Upper lobe of left lung (tissue), 6 donors: ENCODE measurements around the gene TMPRSS6. TPM values are rescaled to one million over a fixed set of nuclear protein-coding genes. Genes with fewer than 3 reads are reported as not detected.

ENCODE experiments used
- ATAC-seq, 2 donors: fragments of 200-7000 bp; cut with Tn5 transposase; one replicate each; pipeline ENCODE4 v1.9.1; 2022; ENCODE audit warnings: mild to moderate bottlenecking in 2 of 2, moderate library complexity in 2 of 2; ENCODE audit not compliant: low FRiP score in 2 of 2
- DNase-seq, 2 donors: peaks; one replicate each; pipeline ENCODE4 v3.0.0-alpha.2; 2019 to 2020
- H3K27ac ChIP-seq, 4 donors: fragments of 200-600 bp; sonication (generic); one replicate each; pipeline ENCODE4 v1.5.1; 2016 to 2019
- H3K27me3 ChIP-seq, 4 donors: fragments of 200-600 bp; sonication (generic); one replicate each; pipeline ENCODE4 v1.5.1; 2017 to 2019
- H3K36me3 ChIP-seq, 4 donors: fragments of 200-600 bp; sonication (generic); one replicate each; pipeline ENCODE4 v1.5.1; 2016 to 2019
- H3K4me1 ChIP-seq, 4 donors: fragments of 200-600 bp; sonication (generic); one replicate each; pipeline ENCODE4 v1.5.1; 2018 to 2019
- H3K4me3 ChIP-seq, 4 donors: fragments of 200-600 bp; sonication (generic); one replicate each; pipeline ENCODE4 v1.5.1; 2017 to 2019; ENCODE audit warnings: mild to moderate bottlenecking in 2 of 4, moderate library complexity in 1 of 4
- H3K9me3 ChIP-seq, 4 donors: fragments of 200-600 bp; sonication (generic); one replicate each; pipeline ENCODE4 v1.5.1; 2018 to 2019
- EP300 ChIP-seq, 4 donors: sonication (generic); formaldehyde crosslinking; IDR thresholded peaks; one replicate each; pipeline ENCODE4 v1.5.1; 2017; ENCODE audit warnings: antibody characterized with exemption in 4 of 4, control low read depth in 2 of 4
- POLR2A ChIP-seq, 4 donors: fragments of 450-650 bp; IDR thresholded peaks; one replicate each; pipeline ENCODE4 v1.5.1; 2016 to 2017; ENCODE audit warnings: antibody characterized with exemption in 4 of 4, mild to moderate bottlenecking in 2 of 4
- POLR2AphosphoS5 ChIP-seq, 2 donors: sonication (generic); formaldehyde crosslinking; IDR thresholded peaks; one replicate each; pipeline ENCODE4 v1.5.1; 2017; ENCODE audit warnings: antibody characterized with exemption in 2 of 2
- WGBS, 2 donors: methylation state at CpG; one replicate each; pipeline ENCODE4 v1.1.5; 2017 to 2018; 5-methylcytosine and 5-hydroxymethylcytosine counted together
- total RNA-seq, 6 donors: library from RNA; depleted of rRNA in 4 of 6; stranded (reverse); fragments of >200 nt in 4 of 6; gene quantifications; one replicate each; pipeline versions ENCODE4 v1.1.0 to v1.2.1, GENCODE V29; 2016 to 2021
- TF ChIP-seq, protein P1 (sequence below), 6 experiments: fragments of 450-650 bp in 4 of 6; fragments of 200-600 bp in 2 of 6; sonication (generic) in 2 of 6; IDR thresholded peaks; one replicate each; pipeline ENCODE4 v1.5.1; 2016 to 2019; ENCODE audit warnings: antibody characterized with exemption in 6 of 6
- donor health status: DM: no; HTN: no; CAD: no; lungs with moderate emphysema.
- donor health status: DM: no; HTN: yes; CAD: no; lungs with severe emphysema.

Gene TMPRSS6
- total RNA-seq, 6 donors from 2014 or later = 0.47 to 8.2 (median 2.0) TPM

GRCh38 chr22:37103656-37104452 lies 5.7 kb downstream of the TMPRSS6 start:
- H3K9me3 ChIP-seq = no peaks in the 10 kb centered on the region
- 63 to 73% methylated on average over 14 of the region's 14 CpGs for WGBS, 2 donors
- no peak for TF ChIP-seq POLR2A (IDR thresholded peaks at IDR 0.05)
- no peak for TF ChIP-seq EP300 (IDR thresholded peaks at IDR 0.05)
- no peak for TF ChIP-seq POLR2AphosphoS5 (IDR thresholded peaks at IDR 0.05)
- TF ChIP-seq, protein P1, sequence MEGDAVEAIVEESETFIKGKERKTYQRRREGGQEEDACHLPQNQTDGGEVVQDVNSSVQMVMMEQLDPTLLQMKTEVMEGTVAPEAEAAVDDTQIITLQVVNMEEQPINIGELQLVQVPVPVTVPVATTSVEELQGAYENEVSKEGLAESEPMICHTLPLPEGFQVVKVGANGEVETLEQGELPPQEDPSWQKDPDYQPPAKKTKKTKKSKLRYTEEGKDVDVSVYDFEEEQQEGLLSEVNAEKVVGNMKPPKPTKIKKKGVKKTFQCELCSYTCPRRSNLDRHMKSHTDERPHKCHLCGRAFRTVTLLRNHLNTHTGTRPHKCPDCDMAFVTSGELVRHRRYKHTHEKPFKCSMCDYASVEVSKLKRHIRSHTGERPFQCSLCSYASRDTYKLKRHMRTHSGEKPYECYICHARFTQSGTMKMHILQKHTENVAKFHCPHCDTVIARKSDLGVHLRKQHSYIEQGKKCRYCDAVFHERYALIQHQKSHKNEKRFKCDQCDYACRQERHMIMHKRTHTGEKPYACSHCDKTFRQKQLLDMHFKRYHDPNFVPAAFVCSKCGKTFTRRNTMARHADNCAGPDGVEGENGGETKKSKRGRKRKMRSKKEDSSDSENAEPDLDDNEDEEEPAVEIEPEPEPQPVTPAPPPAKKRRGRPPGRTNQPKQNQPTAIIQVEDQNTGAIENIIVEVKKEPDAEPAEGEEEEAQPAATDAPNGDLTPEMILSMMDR (IDR thresholded peaks at IDR 0.05) = no peak

GRCh38 chr22:37103151-37103550 lies 6.4 kb downstream of the TMPRSS6 start:
- H3K4me3 ChIP-seq = no peak overlapping the region
- ATAC-seq (no peak), DNase-seq (peak in 1 of 2 donors; percentile 63)
- TF ChIP-seq, protein P1 (IDR thresholded peaks at IDR 0.05) = no peak
- TF ChIP-seq POLR2AphosphoS5 (IDR thresholded peaks at IDR 0.05) (no peak), POLR2A (IDR thresholded peaks at IDR 0.05) (no peak), EP300 (IDR thresholded peaks at IDR 0.05) (no peak)
- H3K4me1 ChIP-seq = peaks cover 0 to 24% (median 10%) of the 10 kb centered on the region in 4 donors
- H3K27me3 ChIP-seq = no peaks in the 10 kb centered on the region
- no peaks in the 10 kb centered on the region for H3K36me3 ChIP-seq
- no peaks in the 10 kb centered on the region for H3K9me3 ChIP-seq
- WGBS, 2 donors = 54 to 62% methylated on average over 8 to 18 of the region's 18 CpGs
- no peak overlapping the region for H3K27ac ChIP-seq

More at GRCh38 chr22:37103656-37104452, 5.7 kb downstream of the TMPRSS6 start:
- Histone ChIP-seq H3K4me3 (no peak overlapping the region), H3K27ac (no peak overlapping the region), H3K27me3 (no peaks in the 10 kb centered on the region), H3K36me3 (no peaks in the 10 kb centered on the region), H3K4me1 (peaks cover 0 to 22% (median 10%) of the 10 kb centered on the region in 4 donors)
- ATAC-seq (no peak), DNase-seq (peak in 1 of 2 donors; percentile 56)

- 63 to 75% methylated on average over 6 to 10 of the region's 10 CpGs for WGBS, 2 donors
- Histone ChIP-seq H3K4me1 (peaks cover 0 to 24% (median 10%) of the 10 kb centered on the region in 4 donors), H3K36me3 (no peaks in the 10 kb centered on the region), H3K9me3 (no peaks in the 10 kb centered on the region), H3K4me3 (no peak overlapping the region), H3K27me3 (no peaks in the 10 kb centered on the region), H3K27ac (peak overlapping the region in 1 of 4 donors; percentile 39)
- DNase-seq (peak in 1 of 2 donors; percentile 30), ATAC-seq (peak in 1 of 2 donors; percentile 16)
- TF ChIP-seq, protein P1 (IDR thresholded peaks at IDR 0.05) = no peak
- no peak for TF ChIP-seq EP300 (IDR thresholded peaks at IDR 0.05)
- TF ChIP-seq POLR2AphosphoS5 (IDR thresholded peaks at IDR 0.05) = no peak
Observed at GRCh38 chr22:37101311-37102066, 8.0 kb downstream of the TMPRSS6 start.

DNA sequence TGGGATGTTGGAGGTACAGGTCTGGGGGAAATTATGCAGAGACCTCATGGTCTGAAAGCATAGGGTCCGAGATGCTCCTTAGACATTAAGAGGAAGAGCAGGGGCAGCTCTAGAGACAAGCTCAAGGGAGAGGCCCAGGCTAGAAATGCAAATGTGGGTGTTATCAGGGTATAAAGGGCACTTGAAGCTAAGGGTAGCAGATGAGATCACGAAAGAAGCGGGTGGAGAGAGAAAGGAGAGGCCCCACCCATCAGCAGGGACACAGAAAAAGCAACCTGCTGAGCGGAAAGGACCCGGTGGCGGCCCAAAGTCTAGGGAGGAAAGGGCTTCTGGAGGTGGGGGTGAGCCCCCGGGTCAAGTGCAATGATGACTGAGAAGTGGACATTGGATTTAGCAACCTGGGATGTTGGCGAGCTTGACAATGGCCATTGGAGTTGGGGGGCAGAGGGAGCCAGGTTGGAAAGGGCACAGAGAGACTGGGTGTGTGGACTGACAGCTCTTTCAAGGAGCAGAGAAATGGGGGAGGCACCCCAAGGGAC lies 8.9 kb downstream of the TMPRSS6 start:
- Histone ChIP-seq H3K36me3 (no peaks in the 10 kb centered on the region), H3K27me3 (no peaks in the 10 kb centered on the region), H3K9me3 (no peaks in the 10 kb centered on the region), H3K4me3 (no peak overlapping the region), H3K27ac (peak overlapping the region in 1 of 4 donors; percentile 39), H3K4me1 (peaks cover 0 to 24% (median 10%) of the 10 kb centered on the region in 4 donors)
- 59 to 60% methylated on average over 8 of the region's 8 CpGs for WGBS, 2 donors
- ATAC-seq (peak in 1 of 2 donors; percentile 53), DNase-seq (peak in 1 of 2 donors; percentile 53)
- no peak for TF ChIP-seq POLR2AphosphoS5 (IDR thresholded peaks at IDR 0.05)
- no peak for TF ChIP-seq POLR2A (IDR thresholded peaks at IDR 0.05)
- TF ChIP-seq, protein P1 (IDR thresholded peaks at IDR 0.05) = no peak
- TF ChIP-seq EP300 (IDR thresholded peaks at IDR 0.05) = no peak
